NCI-H187 treated with DMSO at 0.1 percent for 48 hours (cell line): Measurements from ENCODE around the gene GPR156.
"Not testable (repeated sequence)": the region's sequence is repeated elsewhere in the genome, so short reads cannot be mapped to it uniquely, and the experiment has no call there.

Experiments
- DNase-seq: peaks from one replicate; lab custom pipeline; 2025; lab: John Stamatoyannopoulos, UW

The GPR156 gene

GRCh38 chr3:120284747-120285507, at the start of gene GPR156:
Gene GPR156, minus strand, starts transcription at chr3:120285222. Its CDS starts 41,124 bp downstream, at chr3:120244098.
- no peak for DNase-seq

- DNase-seq, result no peak
Observed at GRCh38 chr3:120332646-120333045, 47.6 kb upstream of the GPR156 start.

- DNase-seq, result no peak
Observed at GRCh38 chr3:120331076-120331475, 46.1 kb upstream of the GPR156 start.

GRCh38 chr3:120326784-120327183, 41.8 kb upstream of the GPR156 start:
- DNase-seq, result no peak

- DNase-seq, result no peak
Observed at GRCh38 chr3:120324190-120324589, 39.2 kb upstream of the GPR156 start.

GRCh38 chr3:120323761-120324160, 38.7 kb upstream of the GPR156 start:
- not testable (repeated sequence) for DNase-seq

- DNase-seq, result no peak
Observed at GRCh38 chr3:120311863-120312794, 27.1 kb upstream of the GPR156 start.

GRCh38 chr3:120306519-120307455, 21.8 kb upstream of the GPR156 start:
- no peak for DNase-seq

GRCh38 chr3:120304616-120305015, 19.6 kb upstream of the GPR156 start:
- DNase-seq, result no peak

- DNase-seq, result no peak
Observed at GRCh38 chr3:120302361-120302760, 17.3 kb upstream of the GPR156 start.

GRCh38 chr3:120300971-120301370, 15.9 kb upstream of the GPR156 start:
- DNase-seq, result no peak

GRCh38 chr3:120299403-120299802, 14.4 kb upstream of the GPR156 start:
- no peak for DNase-seq

GRCh38 chr3:120298996-120299395, 14.0 kb upstream of the GPR156 start:
- DNase-seq, result no peak

- not testable (repeated sequence) for DNase-seq
Observed at GRCh38 chr3:120291552-120291951, 6.5 kb upstream of the GPR156 start.

GRCh38 chr3:120289636-120290035, 4.6 kb upstream of the GPR156 start:
- no peak for DNase-seq

- no peak for DNase-seq
Observed at GRCh38 chr3:120286465-120286864, 1.4 kb upstream of the GPR156 start.

- DNase-seq, result no peak
Observed at GRCh38 chr3:120285508-120285841, 453 bp upstream of the GPR156 start.

GRCh38 chr3:120281261-120281660, 3.8 kb downstream of the GPR156 start:
- no peak for DNase-seq

- no peak for DNase-seq
Observed at GRCh38 chr3:120280566-120280965, 4.5 kb downstream of the GPR156 start.

GRCh38 chr3:120280026-120280425, 5.0 kb downstream of the GPR156 start:
- DNase-seq, result no peak

- DNase-seq, result no peak
Observed at GRCh38 chr3:120276767-120277166, 8.3 kb downstream of the GPR156 start.

GRCh38 chr3:120275618-120276017, 9.4 kb downstream of the GPR156 start:
- no peak for DNase-seq
